SK-N-MC (cell line): ENCODE data around the gene ZC3H7A.

Experiments
- EZH2 ChIP-seq: fragments of 200-600 bp; sonication (generic); IDR thresholded peaks from one replicate; pipeline ENCODE4 v1.6.1; 2017; ENCODE audit warnings: antibody characterized with exemption
- FOXP2 ChIP-seq: optimal IDR thresholded peaks from 2 replicates; pipeline ENCODE3; 2011; ENCODE audit warnings: mild to moderate bottlenecking, moderate library complexity; ENCODE audit not compliant: insufficient read depth; ENCODE audit errors: extremely low read length, control extremely low read depth
- POLR2AphosphoS5 ChIP-seq: IDR thresholded peaks from 2 replicates; pipeline ENCODE4 v1.6.1; 2012; ENCODE audit warnings: mild to moderate bottlenecking, low read depth, low read length, borderline replicate concordance

- TF ChIP-seq POLR2AphosphoS5 (no peak), EZH2 (no peak), FOXP2 (no peak)
Measured at GRCh38 chr16:11743308-11744074, 53.6 kb downstream of the ZC3H7A start.
